Cortex of kidney (tissue), 1 donor: ENCODE results near the gene PDE5A.
A peak's percentile ranks its signal among the peaks of the same experiment; 100 is the strongest.
"Not testable (repeated sequence)": the region's sequence is repeated elsewhere in the genome, so short reads cannot be mapped to it uniquely, and the experiment has no call there.

Experiments
- DNase-seq: peaks from one replicate; lab custom pipeline; 2025; lab: John Stamatoyannopoulos, UW

PDE5A gene

GRCh38 chr4:119646347-119647071 lies 17.9 kb upstream of the PDE5A start:
- DNase-seq, result no peak

DNA sequence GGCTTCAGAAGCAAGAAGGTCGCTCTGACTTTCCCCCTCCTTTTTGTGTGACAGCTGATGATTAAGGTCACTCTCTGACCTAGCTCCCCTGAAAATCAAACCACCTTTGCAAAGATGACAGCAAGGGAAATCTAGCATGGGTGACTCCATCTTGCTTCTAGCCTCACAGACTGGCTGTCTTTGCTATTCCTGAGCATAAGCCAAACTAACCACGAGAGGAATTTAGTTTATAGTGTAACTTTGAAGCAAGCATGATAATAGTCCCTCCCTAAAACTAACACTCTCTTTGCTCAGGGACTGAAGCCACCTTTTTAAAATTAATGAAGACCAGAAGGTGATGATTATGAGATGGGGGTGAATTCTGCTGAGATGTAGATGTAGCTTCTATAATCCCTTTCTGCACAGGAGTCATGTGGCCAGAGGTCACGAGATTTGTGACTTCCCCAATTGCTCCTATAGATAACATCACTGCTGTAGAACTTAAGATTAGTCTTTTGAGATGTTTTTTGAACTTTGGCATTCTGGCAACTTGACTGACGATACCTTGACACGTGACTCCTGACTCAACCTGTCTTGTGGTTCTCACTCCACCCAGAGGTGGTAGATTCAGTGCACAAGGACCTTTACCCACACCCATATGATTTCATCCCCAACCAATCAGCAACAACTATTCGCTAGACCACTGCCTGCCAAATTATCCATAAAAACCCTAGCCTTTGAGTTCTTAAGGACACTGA lies 14.9 kb upstream of the PDE5A start:
- no peak for DNase-seq

DNA sequence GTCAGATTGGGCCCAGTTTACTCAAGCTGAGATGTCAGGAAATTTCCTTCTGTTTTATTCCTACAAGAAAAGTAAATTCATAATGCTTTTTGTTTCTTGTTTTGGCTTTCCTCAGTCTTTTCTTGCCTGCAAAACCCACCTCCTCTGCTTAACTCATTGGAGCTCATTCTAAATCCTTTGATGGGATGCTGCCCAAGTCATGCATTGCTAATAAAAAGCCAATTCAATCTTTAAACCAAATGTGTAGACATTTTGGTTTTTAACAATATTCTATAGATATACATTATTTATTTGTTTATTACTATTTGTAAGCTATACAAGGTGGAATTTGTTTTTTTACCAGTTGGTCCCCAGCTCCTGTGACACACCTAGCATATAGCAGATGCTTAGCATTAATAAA lies 13.2 kb upstream of the PDE5A start:
- DNase-seq, result no peak

GRCh38 chr4:119638359-119638758 lies 9.8 kb upstream of the PDE5A start:
- DNase-seq, result no peak

- not testable (repeated sequence) for DNase-seq
Observed at GRCh38 chr4:119636851-119637250, 8.2 kb upstream of the PDE5A start.

DNA sequence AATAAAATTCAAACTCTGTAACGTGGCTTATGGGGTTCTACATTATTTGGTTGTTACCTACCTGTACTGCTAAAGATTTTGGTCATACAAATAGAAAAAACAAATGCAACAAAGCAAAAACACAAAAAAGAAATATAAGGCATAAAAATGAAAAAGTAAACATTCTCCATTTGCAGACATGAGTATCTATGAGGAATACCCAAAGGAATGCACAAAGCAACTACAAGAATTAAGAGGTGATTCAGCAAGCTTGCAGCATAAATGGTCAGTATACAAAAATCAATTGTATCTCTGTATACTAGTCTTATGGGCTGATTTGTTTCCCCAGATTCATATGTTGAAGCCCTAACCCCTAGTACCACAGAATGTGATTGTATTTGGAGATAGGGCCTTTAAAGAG lies 3.6 kb upstream of the PDE5A start:
- no peak for DNase-seq

DNA sequence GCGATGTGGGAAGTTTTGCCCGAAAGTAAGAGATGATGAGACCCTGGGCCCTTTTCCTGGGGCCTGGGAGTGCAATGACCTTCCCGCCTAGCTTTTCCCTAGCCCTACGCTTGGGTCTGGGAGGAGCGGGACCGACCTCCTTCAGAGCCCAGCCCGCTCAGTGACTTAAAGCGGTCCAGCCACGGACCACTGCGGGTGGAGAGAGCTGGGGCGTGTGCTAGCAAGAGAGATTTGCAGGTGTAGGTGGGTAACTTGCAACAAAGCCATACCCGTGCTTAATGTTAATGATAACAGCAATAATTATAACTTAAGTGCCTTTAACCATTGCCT lies 503 bp upstream of the PDE5A start:
- no peak for DNase-seq

GRCh38 chr4:119627267-119628255 lies 1.0 kb downstream of the PDE5A start:
- peak; percentile 9 for DNase-seq

DNA sequence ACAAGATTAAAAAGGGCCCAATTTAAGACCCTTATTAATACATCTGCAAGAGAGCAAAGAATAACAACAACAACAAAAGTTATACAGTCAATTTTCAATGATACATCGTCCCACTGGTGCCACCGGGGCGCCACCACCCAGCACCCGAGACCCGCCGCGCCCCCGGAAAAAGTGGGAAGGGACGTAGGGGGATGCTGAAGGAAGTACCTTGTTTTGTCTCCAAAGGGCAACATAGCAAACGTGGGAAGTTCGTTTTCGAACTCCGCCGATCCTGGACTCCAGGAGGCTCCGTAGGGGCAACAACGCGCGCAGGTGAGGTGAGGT lies 1.7 kb downstream of the PDE5A start:
- no peak for DNase-seq

GRCh38 chr4:119626420-119626819 lies 2.2 kb downstream of the PDE5A start:
- DNase-seq, result no peak

- no peak for DNase-seq
Observed at GRCh38 chr4:119625761-119626160, 2.8 kb downstream of the PDE5A start.

DNA sequence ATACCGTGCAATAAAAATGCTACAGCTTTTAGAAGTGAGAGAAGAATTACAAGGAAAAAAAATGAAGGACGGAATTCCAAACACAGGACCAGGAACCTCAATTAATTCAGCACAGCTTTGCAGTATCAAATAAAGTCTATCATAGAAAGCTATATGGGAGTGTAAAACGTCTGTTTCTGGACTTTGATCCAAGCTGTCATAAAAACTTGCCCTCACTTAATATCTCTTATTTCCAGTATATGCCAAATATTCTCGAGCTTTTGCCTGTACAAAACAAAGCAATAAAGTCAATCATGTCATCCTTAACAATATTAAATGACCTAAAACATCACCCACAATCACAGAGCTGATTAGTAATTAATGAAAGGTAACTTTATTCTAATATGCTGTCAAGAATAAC lies 4.2 kb downstream of the PDE5A start:
- no peak for DNase-seq

DNA sequence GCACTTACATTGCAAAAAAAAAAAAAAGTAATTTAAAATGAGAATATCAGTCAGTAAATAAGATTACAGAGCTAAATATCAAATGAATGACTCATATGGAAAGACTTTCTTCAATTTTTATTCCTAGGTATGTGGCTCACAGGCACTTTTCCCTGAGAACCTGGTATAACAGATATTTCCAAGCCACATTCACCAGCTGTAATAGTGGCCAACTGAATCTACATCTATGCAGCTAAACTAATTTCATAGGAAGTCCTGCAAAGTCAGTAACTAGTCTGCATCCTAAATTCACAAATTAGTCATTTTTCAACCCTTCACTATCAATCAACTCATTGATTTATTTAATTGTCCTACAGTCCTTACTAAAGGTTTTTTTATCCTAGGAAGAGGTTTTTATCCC lies 5.6 kb downstream of the PDE5A start:
- no peak for DNase-seq

DNA sequence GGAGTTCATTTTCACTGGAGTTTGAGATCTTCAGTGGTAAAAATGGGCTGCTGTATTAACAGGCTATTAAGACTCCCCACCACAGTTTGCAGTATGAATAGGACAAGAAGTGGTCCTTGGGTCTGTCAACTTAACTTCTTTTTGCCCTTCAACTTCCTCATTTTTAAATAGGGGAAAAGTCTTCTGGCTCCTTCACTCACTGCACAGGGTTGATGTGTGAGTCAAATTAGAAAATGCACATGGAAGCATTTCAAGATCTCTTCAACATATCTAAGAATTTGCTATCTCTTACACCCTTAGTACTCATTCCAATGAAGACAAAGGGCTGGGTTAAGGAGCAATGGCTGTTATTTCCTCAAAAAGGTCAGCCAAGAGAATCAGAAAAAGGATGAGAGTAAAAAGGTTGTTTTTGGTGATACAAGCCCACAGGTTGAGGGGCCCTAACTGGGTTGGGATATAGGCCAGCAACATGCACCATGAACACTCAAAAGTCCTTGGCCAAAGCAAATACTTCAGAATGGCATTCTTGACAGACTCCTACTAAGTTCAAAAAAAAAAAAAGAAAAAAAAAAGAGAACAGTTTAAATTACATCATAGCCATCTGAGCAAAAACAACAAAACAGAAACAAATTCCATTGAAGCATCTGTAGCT lies 13.4 kb downstream of the PDE5A start:
- DNase-seq, result no peak

DNA sequence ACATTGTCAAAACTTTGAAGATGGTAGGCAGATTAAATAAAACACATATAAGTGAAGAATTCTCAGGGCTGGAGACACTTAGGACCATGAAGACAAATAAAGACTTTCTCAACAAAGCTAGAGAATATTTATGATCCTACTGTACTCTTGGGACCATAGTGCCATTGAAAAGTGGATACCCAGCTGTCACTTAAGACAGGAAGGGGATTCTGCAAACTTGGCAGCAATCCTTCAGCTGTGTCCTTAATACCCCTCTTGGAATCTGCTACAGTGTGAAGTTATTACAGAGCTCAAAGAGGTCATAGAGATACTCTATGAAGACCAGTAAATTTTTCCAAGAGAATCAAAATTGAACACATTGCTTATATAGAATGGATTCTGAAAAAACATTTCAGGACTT lies 24.3 kb downstream of the PDE5A start:
- no peak for DNase-seq

GRCh38 chr4:119602366-119602765 lies 26.2 kb downstream of the PDE5A start:
- DNase-seq, result no peak

GRCh38 chr4:119598521-119598920 lies 30.1 kb downstream of the PDE5A start:
- no peak for DNase-seq

DNA sequence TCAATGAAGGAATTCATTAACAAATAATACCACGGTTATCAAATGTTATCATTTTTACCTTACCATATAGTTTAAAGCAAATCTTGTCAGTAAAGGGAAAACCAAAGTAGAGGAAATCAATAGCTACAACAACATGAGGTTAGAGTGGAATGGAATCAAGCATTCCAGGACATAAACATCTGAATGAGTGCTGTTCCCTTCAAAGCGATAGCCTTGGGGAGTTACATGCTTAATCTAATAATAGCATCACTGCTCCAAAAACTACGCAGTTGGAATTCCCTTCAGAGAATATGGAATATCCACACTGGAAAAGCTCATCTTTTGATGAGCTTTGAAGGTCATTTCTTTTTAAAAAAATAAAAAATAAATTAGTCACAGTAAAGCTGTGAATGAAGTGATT lies 31.2 kb downstream of the PDE5A start:
- no peak for DNase-seq

DNA sequence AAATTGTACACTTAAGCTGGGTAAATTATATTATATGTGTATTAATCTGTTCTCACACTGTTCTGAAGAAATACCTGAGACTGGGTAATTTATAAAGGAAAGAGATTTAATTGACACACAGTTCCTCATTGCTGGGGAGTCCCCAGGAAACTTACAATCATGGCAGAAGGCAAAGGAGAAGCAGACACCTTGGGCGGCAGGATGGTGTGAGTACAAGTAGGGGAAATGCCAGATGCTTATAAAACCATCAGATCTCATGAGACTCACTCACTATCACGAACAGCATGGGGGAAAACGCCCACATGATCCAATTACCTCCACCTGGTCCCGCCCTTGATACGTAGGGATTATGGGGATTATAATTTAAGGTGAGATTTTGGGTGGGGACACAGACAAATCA lies 34.9 kb downstream of the PDE5A start:
- DNase-seq, result no peak

GRCh38 chr4:119592830-119593229 lies 35.8 kb downstream of the PDE5A start:
- no peak for DNase-seq

DNA sequence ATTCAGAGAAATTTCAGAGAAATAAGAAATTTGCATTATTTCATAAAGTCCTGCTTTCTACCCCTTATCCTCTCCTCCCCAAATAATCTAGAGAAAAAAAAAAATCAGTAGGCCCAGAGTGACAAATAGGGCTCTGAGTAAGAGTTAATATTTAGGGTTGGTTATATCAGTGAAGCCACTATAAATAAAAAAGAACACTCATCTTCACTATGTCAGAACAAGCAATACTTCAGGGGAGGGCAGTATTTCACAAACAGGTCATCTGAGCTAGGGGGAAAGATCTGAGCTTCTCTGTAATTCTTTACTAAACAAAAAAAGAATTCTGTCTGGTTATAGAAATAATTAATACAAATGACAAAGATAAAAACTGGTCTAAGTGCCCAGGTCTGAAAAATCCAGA lies 39.4 kb downstream of the PDE5A start:
- no peak for DNase-seq

DNA sequence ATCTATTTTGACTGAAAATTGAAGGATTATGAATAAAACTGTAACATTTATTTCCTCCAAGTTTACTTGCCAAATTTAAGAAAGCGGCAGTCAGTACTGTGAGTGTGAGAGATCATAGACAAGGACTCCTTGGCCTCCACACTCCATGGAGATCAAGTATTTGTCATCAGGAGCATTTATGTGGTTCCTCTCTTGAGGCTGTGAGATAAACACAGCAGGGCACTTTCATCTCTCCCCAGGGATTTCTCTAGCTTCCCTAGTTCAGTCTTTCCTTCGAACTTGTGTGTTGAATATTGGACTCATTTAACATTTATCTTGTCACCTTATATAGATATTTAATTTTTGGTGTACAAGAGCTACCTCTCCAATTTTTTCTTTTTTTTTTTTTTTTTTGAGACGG lies 40.8 kb downstream of the PDE5A start:
- no peak for DNase-seq
